Stomach smooth muscle (tissue), 2 donors: ENCODE results near the gene SMARCB1.

Source experiments
- H3K27ac ChIP-seq: one replicate; pipeline ENCODE4 v1.7.0; 2013; ENCODE audit warnings: mild to moderate bottlenecking, low read length, inconsistent platforms
- H3K27me3 ChIP-seq, 2 donors: one replicate each; pipeline ENCODE4 v1.7.0; 2013; ENCODE audit warnings: low read length in 2 of 2; ENCODE audit not compliant: insufficient read depth in 2 of 2, control insufficient read depth in 1 of 2
- H3K36me3 ChIP-seq, 2 donors: one replicate each; pipeline ENCODE4 v1.7.0; 2013; ENCODE audit warnings: low read length in 2 of 2; ENCODE audit not compliant: control insufficient read depth in 2 of 2, insufficient read depth in 2 of 2
- H3K4me1 ChIP-seq: one replicate; pipeline ENCODE4 v1.7.0; 2013; ENCODE audit warnings: low read length; ENCODE audit not compliant: control insufficient read depth, insufficient read depth
- H3K4me3 ChIP-seq, 2 donors: one replicate each; pipeline ENCODE4 v1.7.0; 2013; ENCODE audit warnings: low read length in 2 of 2
- H3K9ac ChIP-seq, 2 donors: one replicate each; pipeline ENCODE4 v1.7.0; 2013; ENCODE audit warnings: low read length in 2 of 2, mild to moderate bottlenecking in 1 of 2
- H3K9me3 ChIP-seq, 2 donors: one replicate each; pipeline ENCODE4 v1.7.0; 2013; ENCODE audit warnings: low read length in 2 of 2; ENCODE audit not compliant: control insufficient read depth in 2 of 2
- donor health status: healthy.
- donor health status: Pancreatic carcinoma.

SMARCB1 gene

GRCh38 chr22:23790819-23791737, 4.3 kb downstream of the SMARCB1 start:
- no peak overlapping the region for H3K4me3 ChIP-seq
- no peaks in the 10 kb centered on the region for H3K27me3 ChIP-seq
- peak overlapping the region; percentile 13 to 14 for H3K9ac ChIP-seq
- no peaks in the 10 kb centered on the region for H3K9me3 ChIP-seq
- peaks cover 25 to 27% of the 10 kb centered on the region in 2 donors for H3K36me3 ChIP-seq
- peaks cover 33% of the 10 kb centered on the region for H3K4me1 ChIP-seq
- no peak overlapping the region for H3K27ac ChIP-seq

DNA sequence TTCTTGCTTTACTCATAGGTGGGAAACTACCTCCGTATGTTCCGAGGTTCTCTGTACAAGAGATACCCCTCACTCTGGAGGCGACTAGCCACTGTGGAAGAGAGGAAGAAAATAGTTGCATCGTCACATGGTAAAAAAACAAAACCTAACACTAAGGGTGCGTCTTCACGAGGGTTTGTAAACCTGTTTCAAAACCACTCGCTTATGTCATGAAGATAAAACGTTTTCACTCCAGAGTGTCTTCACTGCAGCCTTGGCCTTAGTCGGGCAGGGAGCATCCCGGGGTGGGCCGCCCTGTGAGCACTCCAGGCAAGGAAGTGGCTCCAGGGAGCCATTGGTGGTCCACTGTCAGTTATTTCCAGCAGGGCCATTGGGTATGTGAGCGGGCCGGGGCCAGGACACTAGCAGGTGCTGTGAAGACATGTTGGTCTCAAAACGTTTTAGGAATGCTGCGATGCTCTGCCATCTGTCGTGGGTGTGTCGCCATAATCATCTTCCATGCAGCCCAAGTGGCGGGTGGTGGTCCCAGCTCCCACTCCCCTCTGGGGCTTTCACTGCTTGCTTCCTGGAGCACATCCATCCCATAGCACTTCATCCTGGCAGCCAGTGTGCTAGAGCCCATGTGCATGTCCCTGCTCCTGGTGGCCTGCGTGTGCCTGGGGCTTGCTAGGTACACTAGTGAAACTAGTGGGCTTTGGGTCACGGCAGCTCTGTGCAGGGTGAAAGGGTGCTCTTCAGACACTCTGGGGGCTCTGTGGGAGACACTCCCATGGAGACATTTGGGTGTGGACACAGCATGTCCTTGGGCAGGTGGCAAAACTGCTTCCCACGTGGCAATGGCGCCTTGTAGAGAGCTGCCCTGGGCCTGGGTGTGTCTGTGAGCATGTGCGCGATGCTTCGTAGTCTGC, 5.2 kb downstream of the SMARCB1 start:
- H3K27ac ChIP-seq, result no peak overlapping the region
- no peak overlapping the region for H3K9ac ChIP-seq
- H3K36me3 ChIP-seq, result peaks cover 33 to 34% of the 10 kb centered on the region in 2 donors
- H3K4me3 ChIP-seq, result no peak overlapping the region
- H3K27me3 ChIP-seq, result no peaks in the 10 kb centered on the region
- peaks cover 26% of the 10 kb centered on the region for H3K4me1 ChIP-seq
- H3K9me3 ChIP-seq, result no peaks in the 10 kb centered on the region

GRCh38 chr22:23793326-23793725, 6.6 kb downstream of the SMARCB1 start:
- Histone ChIP-seq H3K4me1 (peaks cover 15% of the 10 kb centered on the region), H3K36me3 (peaks cover 34 to 35% of the 10 kb centered on the region in 2 donors)

GRCh38 chr22:23796461-23796860, 9.7 kb downstream of the SMARCB1 start:
- Histone ChIP-seq H3K9me3 (no peaks in the 10 kb centered on the region), H3K27ac (no peak overlapping the region), H3K4me1 (peaks cover 2% of the 10 kb centered on the region), H3K4me3 (no peak overlapping the region), H3K36me3 (peaks cover 49 to 51% of the 10 kb centered on the region in 2 donors), H3K27me3 (no peaks in the 10 kb centered on the region), H3K9ac (no peak overlapping the region)

More at GRCh38 chr22:23793326-23793725, 6.6 kb downstream of the SMARCB1 start:
- no peak overlapping the region for H3K9ac ChIP-seq
- H3K9me3 ChIP-seq, result no peaks in the 10 kb centered on the region
- no peaks in the 10 kb centered on the region for H3K27me3 ChIP-seq
- no peak overlapping the region for H3K4me3 ChIP-seq
- H3K27ac ChIP-seq, result no peak overlapping the region

DNA sequence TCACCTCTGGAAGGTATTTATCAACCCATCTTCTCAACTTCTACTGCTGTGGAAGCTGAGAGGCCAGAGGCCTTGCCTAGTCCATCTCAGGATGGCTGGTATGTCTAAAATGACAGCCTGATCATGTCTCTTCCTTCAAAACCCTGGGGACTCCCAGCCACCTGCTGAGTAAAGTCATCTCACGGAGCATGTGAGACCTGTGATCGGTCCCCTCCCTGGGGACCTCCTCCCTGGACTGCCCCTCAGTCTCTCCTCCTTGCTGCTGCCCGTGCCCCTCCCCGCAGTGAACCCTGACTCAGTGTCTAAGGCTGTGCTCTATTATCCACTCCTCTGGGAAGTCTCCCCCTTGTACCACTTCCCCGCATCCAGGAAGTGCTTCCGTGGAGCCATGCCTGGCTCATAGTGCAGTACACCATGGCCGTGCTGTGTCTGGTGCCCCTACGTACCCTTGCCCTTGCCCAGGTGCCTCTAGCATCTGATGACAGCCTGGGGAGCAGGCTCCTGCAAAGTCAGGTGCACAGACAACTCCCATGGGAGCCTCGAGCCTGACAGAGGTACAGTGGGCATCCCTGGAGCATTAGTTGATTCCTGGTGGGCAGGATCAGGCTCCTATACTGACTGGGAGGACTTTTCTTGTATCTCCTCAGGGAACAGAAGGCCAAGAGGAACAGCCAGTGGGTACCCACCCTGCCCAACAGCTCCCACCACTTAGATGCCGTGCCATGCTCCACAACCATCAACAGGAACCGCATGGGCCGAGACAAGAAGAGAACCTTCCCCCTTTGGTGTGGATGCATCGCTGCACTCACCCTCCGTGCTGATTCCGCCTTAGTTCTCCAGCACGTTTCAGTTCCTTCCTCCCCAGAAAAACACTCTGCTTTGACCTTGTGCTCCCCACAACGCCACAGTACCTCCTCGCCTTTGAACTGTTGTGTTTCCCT, 13.8 kb downstream of the SMARCB1 start:
- Histone ChIP-seq H3K9ac (no peak overlapping the region), H3K4me3 (no peak overlapping the region), H3K36me3 (peaks cover 55% of the 10 kb centered on the region in 2 donors), H3K4me1 (no peaks in the 10 kb centered on the region), H3K27me3 (no peaks in the 10 kb centered on the region), H3K9me3 (no peaks in the 10 kb centered on the region), H3K27ac (no peak overlapping the region)

DNA sequence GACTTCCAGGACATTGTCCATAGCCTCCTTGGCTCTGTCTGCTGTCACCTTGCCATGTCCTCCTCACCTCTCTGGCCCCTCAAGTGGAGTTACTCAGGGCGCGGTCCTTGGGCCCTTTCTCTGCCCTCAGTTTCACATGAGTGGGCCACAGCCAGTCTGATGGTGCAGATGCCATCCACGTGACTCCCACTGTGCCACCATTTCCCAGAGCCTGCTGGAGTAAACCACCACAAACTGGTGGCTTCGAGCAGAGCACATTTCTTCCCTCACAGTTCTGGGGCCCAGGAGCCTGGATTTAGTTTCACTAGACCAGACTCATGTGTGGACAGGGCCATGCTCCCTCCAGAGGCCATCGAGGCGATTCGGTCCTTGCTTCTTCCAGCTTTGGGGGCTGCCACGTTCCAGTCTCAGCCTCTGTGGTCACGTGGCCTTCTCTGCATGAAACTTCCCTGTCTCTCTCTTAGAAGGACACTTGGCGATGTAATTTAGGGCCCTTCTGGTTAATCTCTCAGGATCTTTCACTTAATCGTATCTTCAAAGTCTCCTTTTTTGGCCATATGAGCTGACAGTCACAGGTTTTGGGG, 14.6 kb downstream of the SMARCB1 start:
- Histone ChIP-seq H3K9ac (no peak overlapping the region), H3K36me3 (peaks cover 58 to 59% of the 10 kb centered on the region in 2 donors), H3K27me3 (no peaks in the 10 kb centered on the region), H3K9me3 (no peaks in the 10 kb centered on the region), H3K4me3 (no peak overlapping the region), H3K27ac (no peak overlapping the region), H3K4me1 (no peaks in the 10 kb centered on the region)

GRCh38 chr22:23801886-23802377, 15.2 kb downstream of the SMARCB1 start:
- no peak overlapping the region for H3K9ac ChIP-seq
- no peaks in the 10 kb centered on the region for H3K4me1 ChIP-seq

GRCh38 chr22:23803001-23803819, 16.4 kb downstream of the SMARCB1 start:
- Histone ChIP-seq H3K9ac (no peak overlapping the region), H3K36me3 (peaks cover 53 to 57% of the 10 kb centered on the region in 2 donors), H3K9me3 (no peaks in the 10 kb centered on the region), H3K4me1 (no peaks in the 10 kb centered on the region), H3K4me3 (no peak overlapping the region), H3K27ac (no peak overlapping the region), H3K27me3 (no peaks in the 10 kb centered on the region)

More at GRCh38 chr22:23801886-23802377, 15.2 kb downstream of the SMARCB1 start:
- Histone ChIP-seq H3K9me3 (no peaks in the 10 kb centered on the region), H3K4me3 (no peak overlapping the region), H3K27ac (no peak overlapping the region), H3K27me3 (no peaks in the 10 kb centered on the region), H3K36me3 (peaks cover 53 to 57% of the 10 kb centered on the region in 2 donors)

GRCh38 chr22:23804781-23805291, 18.1 kb downstream of the SMARCB1 start:
- no peak overlapping the region for H3K4me3 ChIP-seq
- no peaks in the 10 kb centered on the region for H3K9me3 ChIP-seq
- no peak overlapping the region for H3K27ac ChIP-seq
- no peaks in the 10 kb centered on the region for H3K4me1 ChIP-seq
- peaks cover 50 to 57% of the 10 kb centered on the region in 2 donors for H3K36me3 ChIP-seq
- H3K27me3 ChIP-seq, result no peaks in the 10 kb centered on the region
- H3K9ac ChIP-seq, result no peak overlapping the region
